HG02943 (cell line): ENCODE measurements around the gene ORMDL3.
"Not testable (repeated sequence)": the region's sequence is repeated elsewhere in the genome, so short reads cannot be mapped to it uniquely, and the experiment has no call there.

Source experiments
- ATAC-seq: cut with Tn5 transposase; IDR thresholded peaks from one replicate; pipeline ENCODE4 v1.9.1; 2021; ENCODE audit warnings: mild to moderate bottlenecking, low read depth, moderate library complexity; ENCODE audit not compliant: unreplicated experiment

ORMDL3 gene

GRCh38 chr17:39887078-39887477 lies 40.3 kb downstream of the ORMDL3 start:
- ATAC-seq: no peak

GRCh38 chr17:39886102-39886501 lies 41.3 kb downstream of the ORMDL3 start:
- not testable (repeated sequence) for ATAC-seq

- no peak for ATAC-seq
These were observed 54.6 kb downstream of the ORMDL3 start for GRCh38 chr17:39872751-39873150.

- no peak for ATAC-seq
These were observed 55.6 kb downstream of the ORMDL3 start for GRCh38 chr17:39871801-39872200.
